ENCODE results near the gene TIMP2. TPM values are rescaled to one million over a fixed set of nuclear protein-coding genes. Genes with fewer than 3 reads are reported as not detected.

Gene TIMP2
- total RNA-seq, 1 experiment from 2014 or later: 60.5 TPM

GRCh38 chr17:78934681-78935418 is 9.7 kb upstream of the TIMP2 start:
- peaks cover 24% of the 10 kb centered on the region for H3K4me1 ChIP-seq (ENCODE audit: insufficient read depth, low read length, poor library complexity, severe bottlenecking)
- no peaks in the 10 kb centered on the region for H3K36me3 ChIP-seq (ENCODE audit: insufficient read depth, low read length, poor library complexity, severe bottlenecking)
- BruUV-seq (replicated peaks): no TSS peak
- no peak for DNase-seq (ENCODE audit: low spot score)
- intact Hi-C loops (cut with micrococcal nuclease; ENCODE audit: unreplicated experiment): no loop called here
- H3K27ac ChIP-seq (ENCODE audit: low read depth, low read length, poor library complexity, severe bottlenecking): no peak overlapping the region
- H3K4me3 ChIP-seq (ENCODE audit: low read depth, low read length, poor library complexity, severe bottlenecking): no peak overlapping the region
- H3K27me3 ChIP-seq (replicated peaks; ENCODE audit: insufficient read depth, low read depth, low read length, poor library complexity): no peaks in the 10 kb centered on the region
- POLR2A ChIA-PET (ENCODE audit: low non-redundant PET): no interaction called here
- CTCF ChIA-PET: no interaction called here
- TF ChIP-seq CTCF (conservative IDR thresholded peaks at IDR 0.05; ENCODE audit: low read depth, low read length) (no peak), EZH2 (IDR thresholded peaks at IDR 0.05; ENCODE audit: borderline replicate concordance, low read depth, low read length, poor library complexity, severe bottlenecking) (no peak)
- H3K9me3 ChIP-seq (ENCODE audit: low read depth, low read length, poor library complexity, severe bottlenecking): no peaks in the 10 kb centered on the region

- DNase-seq (ENCODE audit: low spot score): peak; percentile 85
- H3K9me3 ChIP-seq (ENCODE audit: low read depth, low read length, poor library complexity, severe bottlenecking): no peaks in the 10 kb centered on the region
- no peak for TF ChIP-seq CTCF (conservative IDR thresholded peaks at IDR 0.05; ENCODE audit: low read depth, low read length)
- no peak for TF ChIP-seq EZH2 (IDR thresholded peaks at IDR 0.05; ENCODE audit: borderline replicate concordance, low read depth, low read length, poor library complexity, severe bottlenecking)
- no peak overlapping the region for H3K27ac ChIP-seq (ENCODE audit: low read depth, low read length, poor library complexity, severe bottlenecking)
- H3K4me1 ChIP-seq (ENCODE audit: insufficient read depth, low read length, poor library complexity, severe bottlenecking): peaks cover 24% of the 10 kb centered on the region
- no peaks in the 10 kb centered on the region for H3K27me3 ChIP-seq (replicated peaks; ENCODE audit: insufficient read depth, low read depth, low read length, poor library complexity)
- intact Hi-C loops (cut with micrococcal nuclease; ENCODE audit: unreplicated experiment): no loop called here
- BruUV-seq (replicated peaks): no TSS peak
- H3K4me3 ChIP-seq (ENCODE audit: low read depth, low read length, poor library complexity, severe bottlenecking): no peak overlapping the region
- CTCF ChIA-PET: no interaction called here
- POLR2A ChIA-PET (ENCODE audit: low non-redundant PET): no interaction called here
- H3K36me3 ChIP-seq (ENCODE audit: insufficient read depth, low read length, poor library complexity, severe bottlenecking): no peaks in the 10 kb centered on the region
Measured at GRCh38 chr17:78933959-78934568, 8.9 kb upstream of the TIMP2 start.

- no peak for DNase-seq (ENCODE audit: low spot score)
- Histone ChIP-seq H3K4me3 (ENCODE audit: low read depth, low read length, poor library complexity, severe bottlenecking) (no peak overlapping the region), H3K4me1 (ENCODE audit: insufficient read depth, low read length, poor library complexity, severe bottlenecking) (peaks cover 24% of the 10 kb centered on the region), H3K27ac (ENCODE audit: low read depth, low read length, poor library complexity, severe bottlenecking) (no peak overlapping the region), H3K27me3 (replicated peaks; ENCODE audit: insufficient read depth, low read depth, low read length, poor library complexity) (no peaks in the 10 kb centered on the region), H3K9me3 (ENCODE audit: low read depth, low read length, poor library complexity, severe bottlenecking) (no peaks in the 10 kb centered on the region), H3K36me3 (ENCODE audit: insufficient read depth, low read length, poor library complexity, severe bottlenecking) (no peaks in the 10 kb centered on the region)
- BruUV-seq (replicated peaks): no TSS peak
- intact Hi-C loops (cut with micrococcal nuclease; ENCODE audit: unreplicated experiment): no loop called here
- TF ChIP-seq EZH2 (IDR thresholded peaks at IDR 0.05; ENCODE audit: borderline replicate concordance, low read depth, low read length, poor library complexity, severe bottlenecking) (no peak), CTCF (conservative IDR thresholded peaks at IDR 0.05; ENCODE audit: low read depth, low read length) (no peak)
- ChIA-PET CTCF (no interaction called here), POLR2A (ENCODE audit: low non-redundant PET) (no interaction called here)
Measured at GRCh38 chr17:78933025-78933958, 8.1 kb upstream of the TIMP2 start.

Measured in A673 (cell line).